Nephron (organoid): ENCODE results near the gene ARHGAP26.

Source experiments
- H3K27ac Mint-ChIP-seq, 3 experiments: 2 replicates each; pipeline ENCODE4 v1.8.0; 2020; ENCODE audit warnings: mixed read lengths in 3 of 3, mild to moderate bottlenecking in 2 of 3, moderate library complexity in 1 of 3
- H3K27me3 Mint-ChIP-seq: 2 replicates; pipeline ENCODE4 v1.8.0; 2021; ENCODE audit warnings: low read depth, mild to moderate bottlenecking, moderate library complexity, mixed read lengths
- H3K36me3 Mint-ChIP-seq: 2 replicates; pipeline ENCODE4 v1.8.0; 2020; ENCODE audit warnings: low read depth, mixed read lengths
- H3K4me1 Mint-ChIP-seq: 2 replicates; pipeline ENCODE4 v1.8.0; 2020; ENCODE audit warnings: mixed read lengths
- H3K4me3 Mint-ChIP-seq, 3 experiments: 2 replicates each; pipeline ENCODE4 v1.8.0; 2020; ENCODE audit warnings: mild to moderate bottlenecking in 3 of 3, mixed read lengths in 3 of 3, moderate library complexity in 2 of 3
- H3K9me3 Mint-ChIP-seq: 2 replicates; pipeline ENCODE4 v1.8.0; 2020; ENCODE audit warnings: mixed read lengths
- CTCF ChIP-seq, 3 experiments: fragments of 200-600 bp; sonication (generic); IDR thresholded peaks; one replicate each; pipeline ENCODE4 v1.5.0; 2021; ENCODE audit warnings: antibody characterized with exemption in 3 of 3; ENCODE audit not compliant: unreplicated experiment in 3 of 3

ARHGAP26 gene

GRCh38 chr5:143131972-143132371 is 361.8 kb downstream of the ARHGAP26 start:
- no peaks in the 10 kb centered on the region for H3K27me3 Mint-ChIP-seq

GRCh38 chr5:143132739-143133138 is 362.6 kb downstream of the ARHGAP26 start:
- Mint-ChIP-seq H3K27ac (peak overlapping the region in 1 of 3 experiments; percentile 68), H3K27me3 (no peaks in the 10 kb centered on the region), H3K36me3 (no peaks in the 10 kb centered on the region), H3K4me3 (no peak overlapping the region), H3K4me1 (peaks cover 70% of the 10 kb centered on the region), H3K9me3 (no peaks in the 10 kb centered on the region)
- TF ChIP-seq CTCF (IDR thresholded peaks at IDR 0.05; ENCODE audit: unreplicated experiment in 3 of 3): no peak

More at GRCh38 chr5:143131972-143132371, 361.8 kb downstream of the ARHGAP26 start:
- TF ChIP-seq CTCF (IDR thresholded peaks at IDR 0.05; ENCODE audit: unreplicated experiment in 3 of 3): no peak
- no peaks in the 10 kb centered on the region for H3K36me3 Mint-ChIP-seq
- peak overlapping the region in 2 of 3 experiments; percentile 6 to 41 for H3K4me3 Mint-ChIP-seq
- no peaks in the 10 kb centered on the region for H3K9me3 Mint-ChIP-seq
- H3K4me1 Mint-ChIP-seq: peaks cover 73% of the 10 kb centered on the region
- H3K27ac Mint-ChIP-seq: peak overlapping the region; percentile 68 to 91 (median 85)

GRCh38 chr5:143133721-143134120 is 363.5 kb downstream of the ARHGAP26 start:
- Mint-ChIP-seq H3K27me3 (no peaks in the 10 kb centered on the region), H3K4me1 (peaks cover 65% of the 10 kb centered on the region), H3K9me3 (no peaks in the 10 kb centered on the region), H3K27ac (peak overlapping the region; percentile 46 to 80 (median 80)), H3K4me3 (no peak overlapping the region), H3K36me3 (no peaks in the 10 kb centered on the region)
- TF ChIP-seq CTCF (IDR thresholded peaks at IDR 0.05; ENCODE audit: unreplicated experiment in 3 of 3): no peak

- H3K36me3 Mint-ChIP-seq: no peaks in the 10 kb centered on the region
- H3K4me3 Mint-ChIP-seq: no peak overlapping the region
- TF ChIP-seq CTCF (IDR thresholded peaks at IDR 0.05; ENCODE audit: unreplicated experiment in 3 of 3): no peak
- H3K27me3 Mint-ChIP-seq: no peaks in the 10 kb centered on the region
- H3K4me1 Mint-ChIP-seq: peaks cover 60% of the 10 kb centered on the region
- peak overlapping the region; percentile 46 to 80 (median 80) for H3K27ac Mint-ChIP-seq
- no peaks in the 10 kb centered on the region for H3K9me3 Mint-ChIP-seq
Observed at GRCh38 chr5:143134269-143134668, 364.1 kb downstream of the ARHGAP26 start.

GRCh38 chr5:143134900-143135299 is 364.7 kb downstream of the ARHGAP26 start:
- H3K9me3 Mint-ChIP-seq: no peaks in the 10 kb centered on the region
- H3K27ac Mint-ChIP-seq: no peak overlapping the region
- no peaks in the 10 kb centered on the region for H3K36me3 Mint-ChIP-seq
- no peak for TF ChIP-seq CTCF (IDR thresholded peaks at IDR 0.05; ENCODE audit: unreplicated experiment in 3 of 3)
- no peaks in the 10 kb centered on the region for H3K27me3 Mint-ChIP-seq
- H3K4me3 Mint-ChIP-seq: no peak overlapping the region
- H3K4me1 Mint-ChIP-seq: peaks cover 60% of the 10 kb centered on the region

- H3K27ac Mint-ChIP-seq: peak overlapping the region in 1 of 3 experiments; percentile 9
Observed at GRCh38 chr5:143135832-143136551, 365.8 kb downstream of the ARHGAP26 start.

More at GRCh38 chr5:143135832-143136551, 365.8 kb downstream of the ARHGAP26 start:
- H3K9me3 Mint-ChIP-seq: no peaks in the 10 kb centered on the region
- H3K4me1 Mint-ChIP-seq: peaks cover 53% of the 10 kb centered on the region
- H3K36me3 Mint-ChIP-seq: no peaks in the 10 kb centered on the region
- no peaks in the 10 kb centered on the region for H3K27me3 Mint-ChIP-seq
- H3K4me3 Mint-ChIP-seq: no peak overlapping the region
- TF ChIP-seq CTCF (IDR thresholded peaks at IDR 0.05; ENCODE audit: unreplicated experiment in 3 of 3): no peak
